Thyroid gland (tissue), 4 donors: ENCODE measurements around the gene INO80. TPM values are rescaled to one million over a fixed set of nuclear protein-coding genes. Genes with fewer than 3 reads are reported as not detected.
"Not testable (repeated sequence)": the region's sequence is repeated elsewhere in the genome, so short reads cannot be mapped to it uniquely, and the experiment has no call there.

Experiments
- DNase-seq, 2 donors: peaks; one replicate each; pipeline ENCODE4 v3.0.0-alpha.2; 2019
- H3K27ac ChIP-seq, 3 donors: fragments of 200-600 bp; sonication (generic); 1 replicate in 2 of 3; 2 replicates in 1 of 3; pipeline ENCODE4 v1.5.1; 2016 to 2019; ENCODE audit warnings: mild to moderate bottlenecking in 1 of 3, moderate library complexity in 1 of 3
- H3K27me3 ChIP-seq: fragments of 200-600 bp; sonication (generic); one replicate; pipeline ENCODE4 v1.5.1; 2019
- H3K36me3 ChIP-seq, 2 donors: fragments of 200-600 bp; sonication (generic); one replicate each; pipeline ENCODE4 v1.5.1; 2016 to 2019
- H3K4me1 ChIP-seq, 2 donors: fragments of 200-600 bp; sonication (generic); one replicate each; pipeline ENCODE4 v1.5.1; 2017 to 2019
- H3K4me3 ChIP-seq, 3 donors: fragments of 200-600 bp; sonication (generic); replicated peaks in 1 of 3; 1 replicate in 2 of 3; 2 replicates in 1 of 3; pipeline ENCODE4 v1.5.1; 2016; ENCODE audit warnings: mild to moderate bottlenecking in 1 of 3
- H3K9me3 ChIP-seq: fragments of 200-600 bp; sonication (generic); one replicate; pipeline ENCODE4 v1.5.1; 2017
- CTCF ChIP-seq, 6 experiments: fragments of 200-600 bp in 3 of 6; fragments of 450-650 bp in 3 of 6; sonication (generic) in 3 of 6; IDR thresholded peaks; one replicate each; pipeline ENCODE4 v1.5.1; 2016 to 2019; ENCODE audit warnings: antibody characterized with exemption in 6 of 6, mild to moderate bottlenecking in 2 of 6, inconsistent platforms in 1 of 6, moderate library complexity in 1 of 6
- POLR2A ChIP-seq, 2 donors: fragments of 450-650 bp; IDR thresholded peaks; one replicate each; pipeline ENCODE4 v1.6.1; 2017; ENCODE audit warnings: antibody characterized with exemption in 2 of 2, mild to moderate bottlenecking in 2 of 2, moderate library complexity in 1 of 2
- WGBS, 2 donors: methylation state at CpG; one replicate each; pipeline ENCODE4 v1.1.5; 2017; 5-methylcytosine and 5-hydroxymethylcytosine counted together
- intact Hi-C: fragments of 100-400 bp; cut with DNase I; formaldehyde crosslinking; loops from one replicate; pipeline ENCODE4 v1.15.1; 2023
- total RNA-seq, 4 donors: library from RNA; depleted of rRNA; stranded (reverse); fragments of >200 nt; gene quantifications; one replicate each; pipeline ENCODE4 v1.2.3, GENCODE V29; 2016

Gene INO80
- total RNA-seq, 4 donors from 2014 or later, result 23.2 to 42.6 (median 36.4) TPM

GRCh38 chr15:41139619-41140018 lies 23.5 kb upstream of the INO80 start:
- H3K9me3 ChIP-seq, result no peaks in the 10 kb centered on the region
- no peaks in the 10 kb centered on the region for H3K27me3 ChIP-seq
- no peak overlapping the region for H3K27ac ChIP-seq
- H3K4me1 ChIP-seq, result no peaks in the 10 kb centered on the region
- no peak for TF ChIP-seq POLR2A (IDR thresholded peaks at IDR 0.05)
- no peak for TF ChIP-seq CTCF (IDR thresholded peaks at IDR 0.05)
- intact Hi-C loops, result no loop called here
- H3K4me3 ChIP-seq, result no peak overlapping the region
- no peaks in the 10 kb centered on the region for H3K36me3 ChIP-seq
- 74 to 96% methylated on average over 5 of the region's 5 CpGs for WGBS, 2 donors
- DNase-seq, result no peak

GRCh38 chr15:41139112-41139511 lies 23.0 kb upstream of the INO80 start:
- H3K9me3 ChIP-seq, H3K27me3 ChIP-seq, H3K4me1 ChIP-seq, DNase-seq, H3K4me3 ChIP-seq, H3K27ac ChIP-seq, H3K36me3 ChIP-seq, intact Hi-C loops: not testable (repeated sequence)
- 88 to 94% methylated on average over 7 of the region's 7 CpGs for WGBS, 2 donors

GRCh38 chr15:41135580-41135979 lies 19.5 kb upstream of the INO80 start:
- DNase-seq, intact Hi-C loops, H3K4me3 ChIP-seq, H3K9me3 ChIP-seq, H3K36me3 ChIP-seq, H3K4me1 ChIP-seq, H3K27ac ChIP-seq, H3K27me3 ChIP-seq: not testable (repeated sequence)
- WGBS, 2 donors, result 91 to 94% methylated on average over 6 of the region's 6 CpGs

GRCh38 chr15:41133454-41133853 lies 17.4 kb upstream of the INO80 start:
- peak; percentile 4 to 14 for DNase-seq
- Histone ChIP-seq H3K4me3 (no peak overlapping the region), H3K9me3 (no peaks in the 10 kb centered on the region), H3K27ac (no peak overlapping the region), H3K4me1 (no peaks in the 10 kb centered on the region), H3K36me3 (no peaks in the 10 kb centered on the region), H3K27me3 (no peaks in the 10 kb centered on the region)
- no peak for TF ChIP-seq POLR2A (IDR thresholded peaks at IDR 0.05)
- TF ChIP-seq CTCF (IDR thresholded peaks at IDR 0.05), result no peak
- 50 to 57% methylated on average over 9 to 10 of the region's 10 CpGs for WGBS, 2 donors
- intact Hi-C loops, result no loop called here

GRCh38 chr15:41132094-41132493 lies 16.0 kb upstream of the INO80 start:
- H3K4me3 ChIP-seq, intact Hi-C loops, DNase-seq, H3K36me3 ChIP-seq, H3K9me3 ChIP-seq, H3K27me3 ChIP-seq, H3K27ac ChIP-seq, H3K4me1 ChIP-seq: not testable (repeated sequence)
- WGBS, 2 donors, result 86 to 93% methylated on average over 2 of the region's 2 CpGs

GRCh38 chr15:41128174-41128902 lies 12.3 kb upstream of the INO80 start:
- Histone ChIP-seq H3K9me3 (no peaks in the 10 kb centered on the region), H3K27ac (no peak overlapping the region), H3K4me3 (no peak overlapping the region), H3K36me3 (no peaks in the 10 kb centered on the region), H3K4me1 (no peaks in the 10 kb centered on the region), H3K27me3 (no peaks in the 10 kb centered on the region)
- DNase-seq, result no peak
- intact Hi-C loops, result no loop called here
- WGBS, 2 donors, result 86 to 91% methylated on average over 6 of the region's 6 CpGs
- no peak for TF ChIP-seq CTCF (IDR thresholded peaks at IDR 0.05)
- no peak for TF ChIP-seq POLR2A (IDR thresholded peaks at IDR 0.05)
